Fibroblast of mammary gland (primary cell): ENCODE data around the gene ITGA3.

Source experiments
- DNase-seq: peaks from one replicate; pipeline ENCODE4 v3.0.0-alpha.2; 2010; ENCODE audit warnings: low read depth
- H3K4me3 ChIP-seq: 2 replicates; pipeline ENCODE4 v1.5.1; 2011; ENCODE audit warnings: low read depth, mild to moderate bottlenecking, low read length, moderate library complexity; ENCODE audit not compliant: control insufficient read depth
- CTCF ChIP-seq: conservative IDR thresholded peaks from 2 replicates; pipeline ENCODE4 v1.5.1; 2011; ENCODE audit warnings: low read depth, low read length, inconsistent platforms; ENCODE audit not compliant: control insufficient read depth, insufficient read depth

ITGA3 gene

DNA sequence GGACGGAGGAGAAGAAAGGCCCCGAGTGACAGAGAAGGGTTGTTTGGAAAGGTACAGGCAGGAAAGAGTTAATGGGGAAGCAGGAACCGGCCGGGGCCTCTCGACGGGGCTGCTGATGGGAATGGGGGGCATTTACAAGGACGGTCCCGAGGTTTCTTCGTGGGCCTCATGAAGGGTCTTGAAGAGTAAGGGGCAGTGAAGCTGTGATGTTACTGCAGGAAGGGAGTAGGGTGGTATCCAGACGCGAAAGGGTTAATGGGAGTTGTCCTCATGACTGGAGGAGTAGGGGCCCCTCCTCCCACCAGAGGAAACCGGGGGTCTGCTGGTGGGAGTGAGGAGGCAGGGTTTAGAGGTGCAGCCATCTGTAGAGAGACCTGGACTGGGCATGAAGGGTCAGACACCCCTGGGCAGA, 39.7 kb downstream of the ITGA3 start:
- DNase-seq: no peak
- H3K4me3 ChIP-seq: peak overlapping the region; percentile 68
- no peak for TF ChIP-seq CTCF

GRCh38 chr17:50096092-50096491, 40.2 kb downstream of the ITGA3 start:
- peak overlapping the region; percentile 68 for H3K4me3 ChIP-seq

GRCh38 chr17:50096758-50097157, 40.8 kb downstream of the ITGA3 start:
- no peak for DNase-seq
- H3K4me3 ChIP-seq: no peak overlapping the region
- TF ChIP-seq CTCF: no peak

More at GRCh38 chr17:50096092-50096491, 40.2 kb downstream of the ITGA3 start:
- TF ChIP-seq CTCF: no peak
- no peak for DNase-seq

GRCh38 chr17:50097455-50097854, 41.5 kb downstream of the ITGA3 start:
- TF ChIP-seq CTCF: no peak
- no peak overlapping the region for H3K4me3 ChIP-seq
- no peak for DNase-seq

DNA sequence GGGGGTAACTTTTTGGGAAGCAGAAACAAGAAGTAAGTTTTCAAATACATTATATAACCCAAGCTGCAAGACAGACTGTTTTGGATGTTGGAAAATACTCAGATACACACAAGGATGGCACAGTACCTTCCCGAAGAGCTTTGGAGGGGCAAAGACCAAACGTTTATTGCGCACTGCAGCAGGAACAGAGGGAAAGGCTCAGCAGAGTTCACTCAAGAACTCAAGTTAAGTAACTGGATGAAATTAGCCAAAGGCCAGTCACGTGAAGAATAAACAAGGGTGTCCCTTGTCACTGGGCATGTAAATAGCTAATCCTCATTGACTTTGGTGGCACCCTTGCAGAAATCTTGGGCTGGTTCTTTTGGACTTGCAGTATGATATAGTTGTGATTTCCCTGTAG, 42.0 kb downstream of the ITGA3 start:
- no peak overlapping the region for H3K4me3 ChIP-seq
- TF ChIP-seq CTCF: no peak
- no peak for DNase-seq

GRCh38 chr17:50098583-50098982, 42.7 kb downstream of the ITGA3 start:
- no peak overlapping the region for H3K4me3 ChIP-seq
- no peak for DNase-seq
- TF ChIP-seq CTCF: no peak

- no peak for DNase-seq
- no peak overlapping the region for H3K4me3 ChIP-seq
- no peak for TF ChIP-seq CTCF
Measured at GRCh38 chr17:50099003-50099402, 43.1 kb downstream of the ITGA3 start.
